H1 (cell line): ENCODE results near the gene CPED1. TPM values are rescaled to one million over a fixed set of nuclear protein-coding genes. Genes with fewer than 3 reads are reported as not detected.

Source experiments
- CTCF ChIA-PET: fragments of 300-600 bp; sonication (Branson Sonifier 250); formaldehyde crosslinking; loops from one replicate; lab custom pipeline; 2021; ENCODE audit not compliant: partially characterized antibody; lab: Charles Lee
- POLR2A ChIA-PET: fragments of 300-600 bp; sonication (Branson Sonifier 250); formaldehyde crosslinking; loops from one replicate; lab custom pipeline; 2021; ENCODE audit warnings: inconsistent platforms; ENCODE audit not compliant: partially characterized antibody; lab: Charles Lee
- DNase-seq, 2 experiments: peaks; one replicate each; pipeline versions ENCODE4 v3.0.0 to v3.0.0-alpha.2; 2010 to 2022; ENCODE audit warnings: low spot score in 2 of 2, low read depth in 1 of 2, mixed read lengths in 1 of 2
- FAIRE-seq: peaks from 2 replicates; lab custom pipeline; 2011; peaks lifted over from hg19 to GRCh38; lab: Jason Lieb, UNC
- H2AFZ ChIP-seq: 2 replicates; pipeline ENCODE4 v1.8.1; 2012; ENCODE audit warnings: low read length, inconsistent platforms
- H2AK5ac ChIP-seq: 2 replicates; pipeline ENCODE4 v1.6.1; 2013; ENCODE audit warnings: low read depth, low read length
- H2BK120ac ChIP-seq: replicated peaks from 2 replicates; pipeline ENCODE3; 2013; ENCODE audit warnings: low read depth, low read length, inconsistent platforms
- H2BK12ac ChIP-seq: 2 replicates; pipeline ENCODE4 v1.6.1; 2013; ENCODE audit warnings: low read depth, low read length
- H2BK15ac ChIP-seq: 2 replicates; pipeline ENCODE4 v1.6.1; 2013; ENCODE audit warnings: low read length
- H2BK20ac ChIP-seq: 2 replicates; pipeline ENCODE4 v1.6.1; 2013; ENCODE audit warnings: low read length
- H2BK5ac ChIP-seq: 2 replicates; pipeline ENCODE4 v1.6.1; 2013; ENCODE audit warnings: low read depth, low read length
- H3K14ac ChIP-seq: 2 replicates; pipeline ENCODE4 v1.6.1; 2013; ENCODE audit warnings: inconsistent platforms; ENCODE audit not compliant: insufficient read length
- H3K18ac ChIP-seq: 2 replicates; pipeline ENCODE4 v1.6.1; 2013; ENCODE audit warnings: low read length; ENCODE audit errors: extremely low read depth
- H3K23ac ChIP-seq: 2 replicates; pipeline ENCODE4 v1.6.1; 2013; ENCODE audit warnings: inconsistent platforms; ENCODE audit not compliant: insufficient read length
- H3K23me2 ChIP-seq: 2 replicates; pipeline ENCODE4 v1.6.1; 2013; ENCODE audit warnings: low read depth, low read length
- H3K27ac ChIP-seq: 2 replicates; pipeline ENCODE4 v1.6.1; 2011; ENCODE audit warnings: low read depth, low read length, inconsistent platforms
- H3K27me3 ChIP-seq, 4 experiments: replicated peaks in 1 of 4; 1 replicate in 1 of 4; 2 replicates in 3 of 4; pipeline versions ENCODE4 v1.6.1 to v1.8.1; 2011 to 2013; ENCODE audit warnings: low read length in 3 of 4, mild to moderate bottlenecking in 3 of 4, inconsistent platforms in 2 of 4, mixed read lengths in 2 of 4, moderate library complexity in 1 of 4; ENCODE audit not compliant: control insufficient read depth in 3 of 4, insufficient read depth in 3 of 4; ENCODE audit errors: extremely low read depth in 1 of 4
- H3K36me3 ChIP-seq, 4 experiments: 2 replicates each; pipeline versions ENCODE4 v1.6.1 to v1.8.1; 2011 to 2013; ENCODE audit warnings: mild to moderate bottlenecking in 4 of 4, low read length in 3 of 4, moderate library complexity in 2 of 4, control low read depth in 1 of 4, inconsistent platforms in 1 of 4; ENCODE audit not compliant: insufficient read depth in 4 of 4, control insufficient read depth in 2 of 4
- H3K4ac ChIP-seq: replicated peaks from 2 replicates; pipeline ENCODE3; 2013; ENCODE audit warnings: low read length, low read depth, mixed read lengths, inconsistent platforms; ENCODE audit not compliant: insufficient read length
- H3K4me1 ChIP-seq, 4 experiments: replicated peaks in 1 of 4; 1 replicate in 1 of 4; 2 replicates in 3 of 4; pipeline versions ENCODE4 v1.6.1 to v1.8.1; 2011 to 2013; ENCODE audit warnings: low read length in 3 of 4, inconsistent platforms in 2 of 4, mixed read lengths in 1 of 4; ENCODE audit not compliant: insufficient read depth in 4 of 4, control insufficient read depth in 3 of 4
- H3K4me2 ChIP-seq, 2 experiments: 2 replicates each; pipeline versions ENCODE4 v1.6.1 to v1.8.1; 2011 to 2013; ENCODE audit warnings: low read depth in 2 of 2, low read length in 2 of 2, control low read depth in 1 of 2, inconsistent platforms in 1 of 2, mild to moderate bottlenecking in 1 of 2; ENCODE audit not compliant: insufficient read depth in 1 of 2
- H3K4me3 ChIP-seq, 4 experiments: fragments of 200-600, 300-600 bp in 1 of 4; sonication (generic), shearing (Covaris generic), sonication (Bioruptor Twin) in 1 of 4; 2 replicates each; pipeline versions ENCODE4 v1.5.1 to v1.8.1; 2011 to 2016; ENCODE audit warnings: low read length in 4 of 4, low read depth in 3 of 4, control low read depth in 2 of 4, inconsistent platforms in 2 of 4, mild to moderate bottlenecking in 2 of 4, mixed read lengths in 1 of 4, moderate library complexity in 1 of 4; ENCODE audit not compliant: insufficient read depth in 2 of 4; ENCODE audit errors: extremely low read depth in 1 of 4
- H3K56ac ChIP-seq: replicated peaks from 2 replicates; pipeline ENCODE3; 2013; ENCODE audit warnings: low read depth, mild to moderate bottlenecking, mixed read lengths, low read length, inconsistent platforms; ENCODE audit not compliant: insufficient read length
- H3K79me1 ChIP-seq: 2 replicates; pipeline ENCODE4 v1.6.1; 2013; ENCODE audit warnings: low read depth, low read length, control low read depth
- H3K79me2 ChIP-seq, 2 experiments: 2 replicates each; pipeline versions ENCODE4 v1.6.1 to v1.8.1; 2012 to 2013; ENCODE audit warnings: low read length in 2 of 2, mild to moderate bottlenecking in 2 of 2, inconsistent platforms in 1 of 2; ENCODE audit not compliant: insufficient read depth in 2 of 2, control insufficient read depth in 1 of 2
- H3K9ac ChIP-seq, 4 experiments: replicated peaks in 1 of 4; 1 replicate in 1 of 4; 2 replicates in 3 of 4; pipeline versions ENCODE4 v1.6.1 to v1.8.1; 2011 to 2013; ENCODE audit warnings: low read depth in 3 of 4, low read length in 3 of 4, control low read depth in 2 of 4, mild to moderate bottlenecking in 2 of 4, moderate library complexity in 2 of 4, inconsistent platforms in 1 of 4; ENCODE audit errors: extremely low read depth in 1 of 4
- H3K9me3 ChIP-seq, 2 experiments: 2 replicates each; pipeline versions ENCODE4 v1.6.1 to v1.8.1; 2012 to 2013; ENCODE audit warnings: mild to moderate bottlenecking in 2 of 2, moderate library complexity in 2 of 2, control low read depth in 1 of 2, inconsistent platforms in 1 of 2, low read depth in 1 of 2, low read length in 1 of 2, mixed read lengths in 1 of 2; ENCODE audit not compliant: insufficient read depth in 2 of 2
- H4K20me1 ChIP-seq, 2 experiments: replicated peaks in 1 of 2; 2 replicates each; pipeline versions ENCODE3 to v1.8.1; 2011 to 2013; ENCODE audit warnings: inconsistent platforms in 2 of 2, low read length in 2 of 2, mild to moderate bottlenecking in 1 of 2; ENCODE audit not compliant: insufficient read depth in 2 of 2, control insufficient read depth in 1 of 2
- H4K5ac ChIP-seq: 2 replicates; pipeline ENCODE4 v1.6.1; 2013; ENCODE audit warnings: low read length, low read depth, mixed read lengths, inconsistent platforms; ENCODE audit not compliant: insufficient read length
- H4K8ac ChIP-seq: 2 replicates; pipeline ENCODE4 v1.8.0; 2013; ENCODE audit warnings: mild to moderate bottlenecking, moderate library complexity, low read length, inconsistent platforms; ENCODE audit not compliant: insufficient read depth; ENCODE audit errors: extremely low read depth
- H4K91ac ChIP-seq: replicated peaks from 2 replicates; pipeline ENCODE3; 2013; ENCODE audit warnings: low read length, mixed read lengths, inconsistent platforms; ENCODE audit not compliant: insufficient read length
- CBX5 ChIP-seq: fragments of 300-800, 300-1000 bp; sonication (generic); IDR thresholded peaks from 2 replicates; pipeline ENCODE4 v1.7.1; 2016; ENCODE audit warnings: antibody characterized with exemption, low read length, low read depth
- CTCF ChIP-seq, 3 experiments: IDR thresholded peaks; 1 replicate in 2 of 3; 2 replicates in 1 of 3; pipeline versions ENCODE4 v1.5.1 to v1.6.1; 2011; ENCODE audit warnings: low read length in 3 of 3, mild to moderate bottlenecking in 3 of 3, inconsistent platforms in 2 of 3, low read depth in 1 of 3, moderate library complexity in 1 of 3; ENCODE audit not compliant: insufficient read depth in 1 of 3; ENCODE audit errors: control extremely low read depth in 1 of 3
- EGR1 ChIP-seq: IDR thresholded peaks from 2 replicates; pipeline ENCODE4 v1.6.1; 2011; ENCODE audit warnings: low read depth, low read length, borderline replicate concordance
- GABPA ChIP-seq: IDR thresholded peaks from 2 replicates; pipeline ENCODE4 v1.6.1; 2011; ENCODE audit warnings: mild to moderate bottlenecking, low read length, moderate library complexity, borderline replicate concordance; ENCODE audit not compliant: insufficient read depth
- MAX ChIP-seq: IDR thresholded peaks from 2 replicates; pipeline ENCODE4 v1.6.1; 2012; ENCODE audit warnings: inconsistent platforms
- RAD21 ChIP-seq, 2 experiments: IDR thresholded peaks in 1 of 2; conservative IDR thresholded peaks in 1 of 2; 2 replicates each; pipeline ENCODE4 v1.6.1; 2011; ENCODE audit warnings: low read depth in 2 of 2, low read length in 2 of 2, improper control_type of control experiment in 1 of 2, inconsistent platforms in 1 of 2, mild to moderate bottlenecking in 1 of 2, moderate library complexity in 1 of 2
- RNF2 ChIP-seq: fragments of 200-900, 300-1000 bp; sonication (generic); IDR thresholded peaks from 2 replicates; pipeline ENCODE4 v1.7.1; 2016; ENCODE audit warnings: borderline replicate concordance, low read depth, mild to moderate bottlenecking, antibody characterized with exemption, low read length; ENCODE audit not compliant: poor library complexity, severe bottlenecking; ENCODE audit errors: missing control alignments
- TCF12 ChIP-seq: IDR thresholded peaks from 2 replicates; pipeline ENCODE4 v1.6.1; 2011; ENCODE audit warnings: low read depth, mild to moderate bottlenecking, low read length
- WGBS, 2 experiments: shearing (Covaris generic) in 1 of 2; methylation state at CpG; one replicate each; pipeline versions ENCODE4 v1.1.6 to v1.1.7; 2013 to 2015; ENCODE audit warnings: low lambda C conversion rate in 2 of 2, mixed read lengths in 2 of 2, inconsistent platforms in 1 of 2, low coverage in 1 of 2, missing lambda C conversion rate in 1 of 2; ENCODE audit not compliant: insufficient replicate concordance in 2 of 2, insufficient coverage in 1 of 2, insufficient read length in 1 of 2; ENCODE audit errors: extremely low coverage in 1 of 2, missing lambda C conversion rate in 1 of 2; 5-methylcytosine and 5-hydroxymethylcytosine counted together
- polyA plus RNA-seq, 7 experiments: library from polyadenylated mRNA; depleted of rRNA in 3 of 7; stranded (reverse) in 5 of 7; unstranded in 2 of 7; fragments of >200 nt in 5 of 7; fragments of 200-250 nt in 2 of 7; gene quantifications; 1 replicate in 5 of 7; 2 replicates in 1 of 7; 4 replicates in 1 of 7; pipeline versions ENCODE4 v1.2.1 to v1.2.3, GENCODE V29; 2011 to 2013; ENCODE audit warnings: missing spikeins in 2 of 7, mixed read lengths in 2 of 7
- total RNA-seq: library from RNA; stranded (reverse); fragmentation: NEBNext Ultra II Directional; extraction: Animal tissue kit (Norgen Biotek cat#: 25700); gene quantifications from 2 replicates; pipeline ENCODE4 v1.2.1, GENCODE V29; 2021

Gene CPED1
- total and polyA plus RNA-seq, 2 of the 8 experiments (the other 6 are each of a cell fraction or from before 2014, with no cell fraction given) = 0.08 to 0.39 TPM

- Histone ChIP-seq H4K91ac (no peak overlapping the region), H3K27me3 (no peaks in the 10 kb centered on the region), H3K79me1 (no peaks in the 10 kb centered on the region), H3K27ac (no peak overlapping the region), H2BK12ac (no peak overlapping the region), H3K4me1 (no peaks in the 10 kb centered on the region), H2BK15ac (no peak overlapping the region), H3K4ac (no peak overlapping the region), H2AFZ (no peak overlapping the region; the same call in 1 of the 2 replicates), H2BK120ac (no peak overlapping the region), H2BK5ac (no peak overlapping the region), H3K4me2 (no peak overlapping the region), H4K8ac (no peak overlapping the region), H2BK20ac (no peak overlapping the region), H4K5ac (no peak overlapping the region), H3K56ac (no peak overlapping the region), H3K9ac (no peak overlapping the region), H3K18ac (no peak overlapping the region), H3K36me3 (no peaks in the 10 kb centered on the region), H3K4me3 (no peak overlapping the region), H3K23me2 (no peaks in the 10 kb centered on the region), H4K20me1 (no peaks in the 10 kb centered on the region), H2AK5ac (no peak overlapping the region), H3K9me3 (no peaks in the 10 kb centered on the region), H3K14ac (no peak overlapping the region), H3K79me2 (no peaks in the 10 kb centered on the region), H3K23ac (no peak overlapping the region)
- POLR2A ChIA-PET = no interaction called here
- WGBS, 2 experiments = 78% methylated on average over 4 of the region's 4 CpGs; no CpG with 5 or more reads in 1 of the 2 experiments
- FAIRE-seq = no peak
- CTCF ChIA-PET = interaction anchor here (1.0 to 1.4 kb wide), 2 partner anchors 17 to 38 kb away, joined by 3 to 4 read pairs; no protein-coding TSS in a partner anchor
- DNase-seq = no peak
- TF ChIP-seq CBX5 (no peak), TCF12 (no peak), EGR1 (no peak), RNF2 (no peak), MAX (no peak), CTCF (IDR thresholded peaks at IDR 0.05; ENCODE audit: control extremely low read depth in 1 of 3, insufficient read depth in 1 of 3, low read depth in 1 of 3, low read length in 3 of 3) (no peak), GABPA (no peak), RAD21 (IDR thresholded peaks at IDR 0.05 in 1 of 2, conservative IDR thresholded peaks at IDR 0.05 in 1 of 2; ENCODE audit: low read depth in 2 of 2, low read length in 2 of 2) (no peak)
These were observed 55.1 kb downstream of the CPED1 start for GRCh38 chr7:121043314-121044234.
